M059J (cell line): ENCODE results near the gene ALDH18A1. TPM values are rescaled to one million over a fixed set of nuclear protein-coding genes. Genes with fewer than 3 reads are reported as not detected.

Experiments
- DNase-seq: peaks from one replicate; pipeline ENCODE4 v3.0.0-alpha.2; 2012; ENCODE audit warnings: low read depth
- total RNA-seq: library from RNA; depleted of rRNA; stranded (reverse); fragments of >200 nt; shearing (Covaris generic); gene quantifications from 2 replicates; pipeline ENCODE4 v1.2.3, GENCODE V29; 2014; rRNA removed

Gene ALDH18A1
- total RNA-seq, 1 experiment from 2014 or later: 114 TPM

GRCh38 chr10:95556994-95557767, 99.3 kb downstream of the ALDH18A1 start:
- DNase-seq: no peak

Other genes starting within 250 kb of the ALDH18A1 start
- 0.57 and 2.4 TPM in 2 replicates for gene SORBS1, start 95.3 kb downstream of the ALDH18A1 start, total RNA-seq
- gene TCTN3, start 37.2 kb upstream of the ALDH18A1 start, total RNA-seq: 43.8 and 46.7 TPM in 2 replicates
- gene ENTPD1, start 99.5 kb upstream of the ALDH18A1 start, total RNA-seq: 0.02 TPM in 1 of 2 replicates, not detected in the other